NCI-H1436 treated with DMSO at 0.1 percent for 48 hours (cell line): ENCODE measurements around the gene MAP4.
"Not testable (repeated sequence)": the region's sequence is repeated elsewhere in the genome, so short reads cannot be mapped to it uniquely, and the experiment has no call there.

Source experiments
- DNase-seq: peaks from one replicate; lab custom pipeline; 2025; lab: John Stamatoyannopoulos, UW

The MAP4 gene

GRCh38 chr3:47895241-47895640 lies 121.0 kb downstream of the MAP4 start:
- DNase-seq, result no peak

GRCh38 chr3:47892286-47893040 lies 123.8 kb downstream of the MAP4 start:
- DNase-seq, result no peak

GRCh38 chr3:47891613-47892005 lies 124.6 kb downstream of the MAP4 start:
- no peak for DNase-seq

GRCh38 chr3:47890828-47891612 lies 125.2 kb downstream of the MAP4 start:
- no peak for DNase-seq

- no peak for DNase-seq
These were observed 125.9 kb downstream of the MAP4 start for GRCh38 chr3:47890126-47890827.

GRCh38 chr3:47888986-47889757 lies 127.0 kb downstream of the MAP4 start:
- no peak for DNase-seq

GRCh38 chr3:47887991-47888390 lies 128.2 kb downstream of the MAP4 start:
- DNase-seq, result not testable (repeated sequence)

GRCh38 chr3:47885168-47885567 lies 131.0 kb downstream of the MAP4 start:
- DNase-seq, result no peak

- DNase-seq, result no peak
These were observed 131.6 kb downstream of the MAP4 start for GRCh38 chr3:47884603-47885002.

GRCh38 chr3:47882338-47882737 lies 133.9 kb downstream of the MAP4 start:
- no peak for DNase-seq

GRCh38 chr3:47877719-47878118 lies 138.5 kb downstream of the MAP4 start:
- no peak for DNase-seq

GRCh38 chr3:47877290-47877689 lies 138.9 kb downstream of the MAP4 start:
- no peak for DNase-seq

- no peak for DNase-seq
These were observed 141.3 kb downstream of the MAP4 start for GRCh38 chr3:47874913-47875312.

- no peak for DNase-seq
These were observed 141.8 kb downstream of the MAP4 start for GRCh38 chr3:47874438-47874837.

GRCh38 chr3:47872916-47873315 lies 143.3 kb downstream of the MAP4 start:
- no peak for DNase-seq

GRCh38 chr3:47871389-47871788 lies 144.8 kb downstream of the MAP4 start:
- DNase-seq, result no peak

- no peak for DNase-seq
These were observed 145.4 kb downstream of the MAP4 start for GRCh38 chr3:47870702-47871260.

GRCh38 chr3:47870156-47870555 lies 146.1 kb downstream of the MAP4 start:
- DNase-seq, result no peak

- no peak for DNase-seq
These were observed 147.9 kb downstream of the MAP4 start for GRCh38 chr3:47868306-47868705.

GRCh38 chr3:47867451-47868044 lies 148.7 kb downstream of the MAP4 start:
- no peak for DNase-seq

- no peak for DNase-seq
These were observed 151.0 kb downstream of the MAP4 start for GRCh38 chr3:47865192-47865591.
